GM21723 (cell line): ENCODE results near the gene HBG2.
"Not testable (repeated sequence)": the region's sequence is repeated elsewhere in the genome, so short reads cannot be mapped to it uniquely, and the experiment has no call there.

Experiments used
- ATAC-seq: cut with Tn5 transposase; IDR thresholded peaks from one replicate; pipeline ENCODE4 v1.9.1; 2021; ENCODE audit warnings: mild to moderate bottlenecking, moderate library complexity; ENCODE audit not compliant: unreplicated experiment

The HBG2 gene

DNA sequence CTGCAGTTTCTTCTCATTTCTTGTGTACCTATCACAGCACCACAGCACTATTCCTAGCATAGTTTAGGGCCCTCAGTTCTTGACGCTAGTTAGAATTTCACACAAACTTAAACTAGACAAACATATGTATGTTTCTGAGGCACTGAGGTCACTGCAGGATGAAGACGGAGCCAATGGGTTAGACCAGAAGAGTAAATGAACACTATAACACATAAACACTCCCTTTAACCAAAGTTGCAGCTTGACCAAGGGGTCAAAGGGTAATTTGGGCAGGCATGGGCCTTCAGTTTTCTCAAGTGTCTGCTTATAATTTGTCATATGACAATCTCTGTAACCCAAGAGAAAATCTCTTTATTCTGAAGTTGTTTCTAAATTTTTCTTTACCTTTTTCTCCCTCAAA, 28.0 kb upstream of the HBG2 start:
- no peak for ATAC-seq

DNA sequence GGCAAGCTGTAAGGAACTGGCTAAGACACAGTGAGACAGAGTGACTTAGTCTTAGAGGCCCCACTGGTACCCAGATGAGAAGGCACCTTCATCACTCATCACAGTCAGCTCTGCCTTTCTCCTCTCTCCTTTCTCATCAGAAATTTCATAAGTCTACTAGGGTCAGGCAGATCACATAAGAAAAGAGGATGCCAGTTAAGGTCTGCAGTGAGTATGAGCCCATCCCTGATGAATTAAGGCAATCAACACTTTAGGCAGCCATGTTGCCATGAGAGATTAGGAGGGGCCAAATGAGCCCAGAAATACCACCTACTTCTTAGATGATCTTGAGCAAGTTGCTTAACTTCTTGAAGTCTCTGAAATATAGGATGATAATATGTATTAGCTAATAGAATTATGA, 27.0 kb upstream of the HBG2 start:
- no peak for ATAC-seq

DNA sequence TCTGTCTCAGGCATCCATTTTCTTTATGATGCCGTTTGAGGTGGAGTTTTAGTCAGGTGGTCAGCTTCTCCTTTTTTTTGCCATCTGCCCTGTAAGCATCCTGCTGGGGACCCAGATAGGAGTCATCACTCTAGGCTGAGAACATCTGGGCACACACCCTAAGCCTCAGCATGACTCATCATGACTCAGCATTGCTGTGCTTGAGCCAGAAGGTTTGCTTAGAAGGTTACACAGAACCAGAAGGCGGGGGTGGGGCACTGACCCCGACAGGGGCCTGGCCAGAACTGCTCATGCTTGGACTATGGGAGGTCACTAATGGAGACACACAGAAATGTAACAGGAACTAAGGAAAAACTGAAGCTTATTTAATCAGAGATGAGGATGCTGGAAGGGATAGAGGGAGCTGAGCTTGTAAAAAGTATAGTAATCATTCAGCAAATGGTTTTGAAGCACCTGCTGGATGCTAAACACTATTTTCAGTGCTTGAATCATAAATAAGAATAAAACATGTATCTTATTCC, 26.1 kb upstream of the HBG2 start:
- ATAC-seq: peak; percentile 93

DNA sequence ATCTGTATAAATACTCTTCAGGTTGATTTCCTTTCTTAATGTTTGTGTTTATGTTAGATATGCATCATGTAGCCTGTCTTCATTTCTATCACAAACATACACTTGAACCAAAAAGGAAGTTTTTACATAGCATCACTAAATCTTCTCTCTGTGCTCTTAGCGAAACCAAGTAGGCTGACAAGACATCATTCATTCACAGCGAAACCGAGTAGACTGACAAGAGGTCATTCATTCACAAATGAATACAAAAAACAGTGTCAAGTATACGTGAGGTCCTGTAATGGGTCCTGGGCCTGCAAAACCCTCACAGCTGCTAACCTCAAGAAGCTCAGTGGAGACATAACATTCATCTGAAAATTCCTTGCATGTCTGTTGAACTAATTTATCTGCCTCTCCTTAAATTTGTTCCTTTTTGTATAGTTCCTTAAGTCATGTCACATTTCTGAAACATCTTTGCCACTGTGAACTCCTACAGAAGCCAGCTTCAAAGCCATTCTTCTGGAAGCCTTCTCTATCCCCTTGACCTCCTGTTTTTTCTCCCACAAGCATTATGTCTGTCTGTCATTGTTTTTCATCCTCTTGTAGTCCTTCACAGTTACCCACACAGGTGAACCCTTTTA, 25.0 kb upstream of the HBG2 start:
- ATAC-seq: no peak

DNA sequence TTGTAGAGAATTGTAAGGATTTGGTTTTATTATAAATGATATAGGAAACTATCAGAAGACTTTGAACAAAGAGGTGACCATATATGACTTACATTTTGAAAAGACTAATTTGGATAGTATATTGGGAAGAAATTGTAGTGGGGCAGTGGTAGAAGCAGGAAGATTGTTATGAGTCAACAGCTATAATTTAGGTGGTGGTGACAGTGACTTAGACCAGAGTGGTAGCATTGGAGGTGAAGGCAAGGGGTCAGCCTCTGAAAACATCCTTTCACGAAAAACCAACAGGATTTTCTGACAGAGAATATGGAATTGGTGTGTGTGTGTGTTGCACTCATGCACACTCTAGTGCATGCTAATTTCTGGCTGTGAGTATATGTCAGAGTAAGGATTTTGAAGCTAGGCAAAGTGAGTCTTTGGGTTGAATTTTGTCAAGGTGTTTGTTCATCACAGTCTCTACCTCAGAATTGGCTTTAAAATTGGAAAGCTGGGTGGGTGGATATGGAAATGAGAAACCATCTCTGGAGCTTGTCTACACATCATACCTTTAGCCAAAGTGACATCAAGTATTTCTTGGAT, 23.3 kb upstream of the HBG2 start:
- no peak for ATAC-seq

DNA sequence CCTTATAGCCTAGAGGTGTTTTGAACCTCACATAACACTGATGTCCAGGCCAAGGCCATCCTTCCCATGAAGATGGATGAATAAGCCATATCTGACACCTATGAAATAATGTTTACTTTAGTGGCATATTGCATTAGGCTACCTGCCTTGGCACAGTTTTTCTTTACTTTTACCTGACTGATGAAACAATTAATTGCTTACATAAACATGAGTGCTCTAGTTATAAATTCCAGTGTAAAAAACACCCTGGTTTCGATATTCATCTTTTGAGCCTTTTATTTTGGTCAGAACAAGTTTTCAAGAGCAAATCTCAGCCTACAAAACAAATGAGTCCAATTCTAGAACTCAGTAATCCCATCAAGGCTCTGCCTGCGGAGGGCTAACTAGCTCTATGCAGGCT, 22.1 kb upstream of the HBG2 start:
- no peak for ATAC-seq

DNA sequence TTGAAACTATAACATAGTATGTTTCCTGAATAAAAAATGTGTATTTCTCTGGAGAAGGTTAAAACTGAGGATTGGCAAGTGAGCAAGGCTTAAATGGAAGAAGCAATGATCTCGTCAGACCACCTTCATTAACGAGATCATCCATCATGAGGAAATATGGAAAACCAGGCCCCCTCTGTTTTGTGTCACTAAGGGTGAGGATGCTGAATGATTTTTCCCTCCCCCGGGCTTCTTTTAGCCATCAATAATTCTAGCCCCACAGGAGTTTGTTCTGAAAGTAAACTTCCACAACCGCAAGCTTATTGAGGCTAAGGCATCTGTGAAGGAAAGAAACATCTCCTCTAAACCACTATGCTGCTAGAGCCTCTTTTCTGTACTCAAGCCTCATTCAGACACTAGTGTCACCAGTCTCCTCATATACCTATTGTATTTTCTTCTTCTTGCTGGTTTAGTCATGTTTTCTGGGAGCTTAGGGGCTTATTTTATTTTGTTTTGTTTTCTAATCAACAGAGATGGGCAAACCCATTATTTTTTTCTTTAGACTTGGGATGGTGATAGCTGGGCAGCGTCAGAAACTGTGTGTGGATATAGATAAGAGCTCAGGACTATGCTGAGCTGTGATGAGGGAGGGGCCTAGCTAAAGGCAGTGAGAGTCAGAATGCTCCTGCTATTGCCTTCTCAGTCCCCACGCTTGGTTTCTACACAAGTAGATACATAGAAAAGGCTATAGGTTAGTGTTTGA, 21.0 kb upstream of the HBG2 start:
- no peak for ATAC-seq

DNA sequence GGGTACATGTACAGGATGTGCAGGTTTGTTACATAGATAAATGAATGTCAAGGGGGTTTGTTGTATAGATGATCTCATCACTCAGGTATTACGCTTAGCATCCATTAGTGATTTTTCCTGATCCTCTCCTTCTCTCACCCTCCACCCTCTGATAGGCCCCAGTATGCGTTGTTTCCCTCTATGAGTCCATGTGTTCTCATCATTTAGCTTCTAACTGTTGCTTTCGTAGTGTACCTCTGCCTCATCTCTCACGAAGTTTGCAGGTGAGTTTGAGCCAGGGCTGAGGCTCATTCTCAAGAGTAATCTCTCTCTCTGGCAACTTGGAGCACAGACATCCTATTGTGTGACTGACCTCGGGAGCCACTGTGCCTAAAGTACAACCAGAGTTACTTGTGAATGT, 19.8 kb upstream of the HBG2 start:
- ATAC-seq: no peak

DNA sequence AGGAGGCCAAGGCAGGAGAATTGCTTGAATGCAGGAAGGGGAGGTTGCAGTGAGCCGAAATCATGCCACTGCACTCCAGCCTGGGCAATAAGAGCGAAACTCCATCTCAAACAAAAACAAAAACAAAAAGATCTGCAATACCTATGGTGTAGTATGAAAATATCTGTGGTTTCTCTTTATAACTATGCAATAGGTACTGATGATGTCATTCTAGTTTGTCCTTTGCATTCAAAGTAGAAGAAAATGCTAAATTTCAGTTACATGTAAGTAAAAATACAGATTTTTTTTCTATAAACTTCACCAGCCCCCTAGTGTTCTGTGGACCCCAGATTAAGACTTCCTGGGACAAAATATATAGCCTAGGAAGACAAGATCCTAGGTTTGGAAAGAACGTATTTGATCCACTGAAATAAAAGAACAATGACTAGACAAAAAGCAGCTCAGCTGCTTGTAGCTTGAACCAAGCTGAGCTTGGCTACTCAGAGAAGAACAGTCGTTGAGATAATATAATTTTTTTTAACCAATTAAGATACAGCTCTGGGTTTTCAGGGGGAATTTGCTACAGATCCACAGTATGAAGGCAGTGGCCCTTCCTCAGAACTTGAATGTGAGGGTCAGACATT, 17.9 kb upstream of the HBG2 start:
- no peak for ATAC-seq

DNA sequence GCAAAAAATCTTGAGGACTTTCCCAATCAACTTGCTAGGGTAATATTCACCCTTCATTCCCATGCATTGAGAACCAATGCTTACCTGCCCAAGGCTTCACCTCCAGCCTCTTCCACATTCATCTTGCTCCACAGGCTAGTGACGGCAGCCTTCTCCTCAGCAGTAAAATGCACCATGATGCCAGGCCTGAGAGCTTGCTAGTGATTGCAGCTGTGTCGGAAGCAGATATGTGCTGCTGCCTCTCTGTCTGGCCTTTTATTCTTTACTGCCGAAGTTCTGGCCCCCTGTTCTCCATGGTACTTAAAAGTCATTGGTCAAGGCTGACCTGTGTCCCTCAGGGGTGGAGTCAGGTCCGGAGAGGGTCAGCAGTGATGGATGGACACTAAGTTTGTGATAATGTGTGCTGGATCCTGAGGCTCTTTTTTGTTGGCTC, 15.2 kb upstream of the HBG2 start, which contains the start of gene HBE1:
TSS of gene HBE1 (minus strand) at position 231 of the 433 bp plus-strand sequence. CDS start at position 176, 55 bp downstream.
- no peak for ATAC-seq

DNA sequence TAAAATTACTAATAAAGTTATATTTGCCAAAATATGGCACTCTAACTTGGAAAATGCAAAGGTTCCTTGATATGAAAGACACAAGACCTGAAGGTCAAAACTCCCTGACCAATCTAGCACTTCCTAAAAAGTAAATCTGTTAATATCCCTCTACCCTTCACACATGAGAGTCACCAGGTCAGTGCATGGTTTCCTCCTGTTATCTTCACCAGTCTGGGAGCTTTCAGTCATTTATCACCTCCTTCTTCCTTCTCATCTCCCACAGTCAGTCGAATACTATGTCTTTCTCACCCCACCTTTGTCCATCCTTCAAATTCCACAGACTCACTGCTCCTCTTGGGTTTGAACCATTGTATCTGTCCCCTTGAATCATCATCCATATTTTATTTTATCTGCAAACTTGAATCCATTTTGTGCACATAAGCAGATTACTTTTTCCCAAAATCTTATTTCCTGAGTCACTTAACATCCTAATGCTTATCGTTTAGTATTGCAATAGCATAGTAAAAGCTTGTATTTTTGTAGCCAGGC, 12.5 kb upstream of the HBG2 start:
- ATAC-seq: no peak

DNA sequence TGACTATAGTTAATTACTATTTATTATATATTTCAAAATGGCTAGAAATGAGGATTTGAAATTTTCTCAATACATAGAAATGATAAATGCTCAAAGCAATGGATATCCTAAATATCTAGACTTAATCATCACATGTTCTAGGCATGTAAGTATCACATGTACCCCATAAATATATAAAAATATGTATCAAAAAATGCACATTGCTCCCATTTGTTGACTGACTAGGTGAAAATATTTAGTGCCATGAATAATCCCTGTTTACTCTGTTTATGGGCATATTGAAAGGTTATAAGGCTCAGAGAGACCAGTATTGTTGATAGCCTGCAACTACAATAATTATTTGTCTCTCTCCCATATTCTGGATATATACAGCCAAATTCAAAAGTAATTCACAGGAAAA, 12.0 kb upstream of the HBG2 start:
- no peak for ATAC-seq

DNA sequence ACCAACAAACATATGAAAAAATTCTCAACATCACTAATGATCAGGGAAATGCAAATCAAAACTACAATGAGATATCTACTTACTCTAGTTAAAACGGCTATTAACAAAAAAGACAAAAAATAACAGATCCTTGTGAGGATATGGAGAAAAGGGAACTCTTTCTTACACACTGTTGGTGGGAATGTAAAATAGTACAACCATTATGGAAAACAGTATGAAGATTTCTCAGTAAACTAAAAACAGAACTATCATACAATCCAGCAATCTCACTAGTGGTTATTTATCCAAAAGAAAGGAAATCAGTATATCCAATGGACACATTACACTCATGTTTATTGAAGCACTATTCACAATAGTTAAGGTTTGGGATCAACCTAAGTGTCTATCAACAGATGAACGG, 11.3 kb upstream of the HBG2 start:
- no peak for ATAC-seq

DNA sequence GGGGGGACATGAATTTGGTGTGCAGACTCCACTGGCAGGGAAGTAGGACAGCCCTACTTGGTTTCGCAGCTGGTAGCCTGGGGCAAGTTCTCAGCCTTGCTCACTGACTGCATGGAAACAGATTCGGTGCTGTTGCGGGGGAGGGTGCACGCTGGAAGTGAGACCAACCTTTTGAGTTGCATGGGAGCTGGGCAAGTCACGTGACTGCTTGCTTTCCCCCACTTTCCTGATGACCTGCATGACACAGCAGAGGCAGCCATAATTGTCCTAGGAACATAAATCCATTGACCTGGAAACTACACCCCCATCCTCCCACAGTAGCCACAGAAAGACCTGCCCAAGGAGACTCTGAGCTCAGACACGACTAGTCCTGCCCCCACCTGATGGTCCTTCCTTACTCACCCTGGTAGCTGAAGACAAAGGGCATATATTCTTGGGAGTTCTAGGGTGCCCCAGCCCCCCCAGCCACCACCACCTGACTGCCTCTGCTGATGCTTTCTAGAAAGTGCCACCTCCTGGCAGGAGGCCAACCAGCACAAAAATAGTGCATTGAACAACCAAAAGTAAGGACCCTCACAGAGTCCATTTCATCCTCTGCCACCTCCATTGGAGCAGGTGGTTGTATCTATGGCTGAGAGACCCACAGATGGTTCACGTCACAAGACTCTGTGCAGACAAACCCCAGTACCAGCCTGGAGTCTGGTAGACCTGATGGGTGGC, 4.1 kb upstream of the HBG2 start:
- ATAC-seq: no peak

DNA sequence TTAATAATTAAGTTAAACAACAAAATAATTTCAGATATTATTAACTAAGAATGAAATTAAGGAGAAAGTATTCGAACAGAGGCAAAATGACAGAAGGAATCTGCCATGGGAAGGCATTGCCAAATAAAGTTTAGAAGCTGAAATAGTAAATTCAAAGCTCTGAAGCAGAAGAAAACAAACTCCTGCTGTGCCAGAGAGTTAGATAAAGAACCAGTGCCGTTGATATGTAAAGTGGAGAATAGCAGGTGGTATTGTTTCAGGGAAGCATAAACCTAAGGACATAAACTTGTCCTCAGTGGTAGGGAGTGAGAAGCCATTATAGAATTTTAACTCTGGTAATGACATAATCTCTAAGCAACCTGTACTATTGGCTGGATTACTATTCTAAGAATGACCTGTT, 2.7 kb upstream of the HBG2 start:
- ATAC-seq: no peak

DNA sequence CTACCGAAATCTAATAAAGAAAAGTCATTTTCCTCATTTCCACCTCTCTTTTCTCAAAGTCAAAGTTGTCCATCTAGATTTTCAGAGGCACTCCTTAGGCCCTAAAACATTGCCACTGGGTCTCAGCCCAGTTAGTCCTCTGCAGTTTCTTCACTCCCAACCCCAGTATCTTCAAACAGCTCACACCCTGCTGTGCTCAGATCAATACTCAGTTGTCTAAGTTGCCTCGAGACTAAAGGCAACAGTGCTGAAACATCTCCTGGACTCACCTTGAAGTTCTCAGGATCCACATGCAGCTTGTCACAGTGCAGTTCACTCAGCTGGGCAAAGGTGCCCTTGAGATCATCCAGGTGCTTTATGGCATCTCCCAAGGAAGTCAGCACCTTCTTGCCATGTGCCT, 558 bp downstream of the HBG2 start:
- not testable (repeated sequence) for ATAC-seq

DNA sequence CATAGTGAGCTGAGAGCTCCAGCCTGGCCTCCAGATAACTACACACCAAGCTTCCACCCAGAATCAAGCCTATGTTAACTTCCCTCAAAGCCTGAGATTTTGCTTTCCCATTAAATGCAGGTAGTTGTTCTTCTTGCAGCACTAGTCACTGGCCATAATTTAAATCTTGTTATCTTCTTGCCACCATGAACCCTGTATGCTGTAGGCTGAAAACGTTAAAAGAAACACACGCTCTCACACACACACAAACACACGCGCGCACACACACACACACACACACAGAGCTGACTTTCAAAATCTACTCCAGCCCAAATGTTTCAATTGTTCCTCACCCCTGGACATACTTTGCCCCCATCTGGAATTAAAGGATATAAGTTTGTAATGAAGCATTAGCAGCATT, 1.1 kb downstream of the HBG2 start:
- not testable (repeated sequence) for ATAC-seq

DNA sequence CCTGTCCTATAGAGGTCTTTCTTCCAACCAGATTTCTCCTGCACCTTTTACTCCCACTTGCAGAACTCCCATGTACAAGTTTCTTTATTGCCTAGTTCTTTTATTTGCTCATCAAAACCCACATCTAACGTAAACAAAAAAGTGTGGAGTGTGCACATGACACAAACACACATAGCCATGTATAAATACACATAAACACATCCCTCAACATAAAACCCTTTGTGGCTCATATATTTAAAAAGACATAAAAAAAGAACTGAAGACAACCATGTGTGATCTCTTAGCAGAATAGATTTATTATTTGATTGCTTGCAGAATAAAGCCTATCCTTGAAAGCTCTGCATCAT, 1.7 kb downstream of the HBG2 start:
- no peak for ATAC-seq

DNA sequence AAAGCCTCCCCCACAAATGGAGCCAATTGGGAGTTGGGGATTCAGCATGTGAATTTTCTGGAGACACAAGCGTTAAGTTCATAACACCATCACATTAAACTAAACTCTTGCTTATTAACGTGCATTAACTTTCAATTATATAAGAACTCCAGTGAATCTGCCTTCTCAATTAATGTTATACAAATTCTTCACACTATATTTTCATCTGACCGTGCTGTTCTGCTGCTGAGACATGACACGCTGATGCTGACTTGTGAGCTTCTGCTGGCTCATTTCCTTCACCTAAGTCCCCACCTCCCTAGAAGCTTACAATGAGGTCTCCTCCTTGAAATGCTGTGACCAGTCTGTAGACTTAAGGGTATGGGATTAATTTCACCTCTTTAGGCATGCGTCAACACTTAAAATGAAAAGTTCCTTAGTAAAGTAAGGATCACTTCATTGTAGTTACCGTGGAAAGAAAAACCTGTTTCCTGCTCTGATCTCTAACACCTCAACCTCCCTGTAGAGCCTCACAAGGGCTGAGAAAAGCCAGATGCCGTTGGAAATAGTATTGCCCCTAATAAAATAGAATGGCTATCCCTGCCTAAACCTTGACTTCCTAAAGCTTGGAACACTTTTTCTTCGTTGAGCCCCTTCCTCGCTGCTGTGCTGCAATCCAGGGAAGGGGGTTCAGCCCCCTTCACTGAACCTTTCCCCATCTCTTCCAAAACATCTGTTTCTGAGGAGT, 2.2 kb downstream of the HBG2 start:
- no peak for ATAC-seq

DNA sequence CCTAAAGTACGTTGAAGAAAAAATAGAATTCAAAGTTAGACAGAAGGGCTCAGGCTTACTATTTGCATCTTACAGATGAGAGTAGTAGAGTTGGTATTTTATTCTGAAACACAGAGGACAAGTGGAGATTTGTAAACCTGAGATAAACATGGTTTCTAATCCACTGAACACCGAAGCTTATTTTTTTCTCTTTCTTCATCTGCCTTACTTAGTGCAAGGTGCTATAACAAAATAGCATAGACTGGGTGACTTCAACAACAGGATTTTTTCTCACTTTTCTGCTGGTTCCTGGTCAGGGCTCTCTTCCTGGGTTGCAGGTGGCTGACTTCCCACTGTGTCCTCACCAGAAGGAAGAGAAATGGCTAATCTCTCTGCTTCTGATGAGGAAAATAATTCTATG, 2.8 kb downstream of the HBG2 start:
- ATAC-seq: no peak
